Esophagus squamous epithelium (tissue), 5 donors: ENCODE data around the gene ECHS1. TPM values are rescaled to one million over a fixed set of nuclear protein-coding genes. Genes with fewer than 3 reads are reported as not detected.

Experiments
- DNase-seq: peaks from one replicate; lab custom pipeline; 2025; lab: John Stamatoyannopoulos, UW
- H3K27ac ChIP-seq, 4 donors: fragments of 200-600 bp; sonication (generic); one replicate each; pipeline ENCODE4 v1.5.1; 2016 to 2019; ENCODE audit warnings: mild to moderate bottlenecking in 1 of 4
- H3K27me3 ChIP-seq, 4 donors: fragments of 200-600 bp; sonication (generic); 1 replicate in 3 of 4; 2 replicates in 1 of 4; pipeline versions ENCODE4 v1.5.1 to v1.6.0; 2017 to 2021; ENCODE audit warnings: antibody characterized with exemption in 1 of 4
- H3K36me3 ChIP-seq, 3 donors: fragments of 200-600 bp; sonication (generic); one replicate each; pipeline ENCODE4 v1.5.1; 2016 to 2019
- H3K4me1 ChIP-seq, 3 donors: fragments of 200-600 bp; sonication (generic); one replicate each; pipeline ENCODE4 v1.5.1; 2017 to 2019
- H3K4me3 ChIP-seq, 4 donors: fragments of 200-600 bp; sonication (generic); 1 replicate in 3 of 4; 2 replicates in 1 of 4; pipeline ENCODE4 v1.5.1; 2016 to 2019; ENCODE audit warnings: mild to moderate bottlenecking in 2 of 4, moderate library complexity in 1 of 4
- H3K9me3 ChIP-seq, 3 donors: fragments of 200-600 bp; sonication (generic); one replicate each; pipeline ENCODE4 v1.5.1; 2016 to 2019
- POLR2A ChIP-seq, 4 donors: fragments of 450-650 bp; IDR thresholded peaks; one replicate each; pipeline ENCODE4 v1.6.1; 2017; ENCODE audit warnings: antibody characterized with exemption in 4 of 4, mild to moderate bottlenecking in 4 of 4, moderate library complexity in 3 of 4
- WGBS, 2 donors: methylation state at CpG; one replicate each; pipeline ENCODE4 v1.1.5; 2018; 5-methylcytosine and 5-hydroxymethylcytosine counted together
- intact Hi-C: fragments of 100-400 bp; cut with DNase I; formaldehyde crosslinking; loops from one replicate; pipeline ENCODE4 v1.15.0; 2022
- total RNA-seq, 4 donors: library from RNA; depleted of rRNA; stranded (reverse); fragments of >200 nt; gene quantifications; one replicate each; pipeline ENCODE4 v1.1.0, GENCODE V29; 2016
- TF ChIP-seq, protein P1 (sequence below), 6 experiments: fragments of 450-650 bp in 4 of 6; fragments of 200-600 bp in 2 of 6; sonication (generic) in 2 of 6; IDR thresholded peaks; one replicate each; pipeline ENCODE4 v1.5.1; 2016 to 2019; ENCODE audit warnings: antibody characterized with exemption in 6 of 6, mild to moderate bottlenecking in 4 of 6, moderate library complexity in 4 of 6
- donor health status: DM: yes; HTN: yes; CAD: no.

ECHS1 gene
- total RNA-seq, 4 donors from 2014 or later: 75.0 to 115 (median 99.2) TPM

DNA sequence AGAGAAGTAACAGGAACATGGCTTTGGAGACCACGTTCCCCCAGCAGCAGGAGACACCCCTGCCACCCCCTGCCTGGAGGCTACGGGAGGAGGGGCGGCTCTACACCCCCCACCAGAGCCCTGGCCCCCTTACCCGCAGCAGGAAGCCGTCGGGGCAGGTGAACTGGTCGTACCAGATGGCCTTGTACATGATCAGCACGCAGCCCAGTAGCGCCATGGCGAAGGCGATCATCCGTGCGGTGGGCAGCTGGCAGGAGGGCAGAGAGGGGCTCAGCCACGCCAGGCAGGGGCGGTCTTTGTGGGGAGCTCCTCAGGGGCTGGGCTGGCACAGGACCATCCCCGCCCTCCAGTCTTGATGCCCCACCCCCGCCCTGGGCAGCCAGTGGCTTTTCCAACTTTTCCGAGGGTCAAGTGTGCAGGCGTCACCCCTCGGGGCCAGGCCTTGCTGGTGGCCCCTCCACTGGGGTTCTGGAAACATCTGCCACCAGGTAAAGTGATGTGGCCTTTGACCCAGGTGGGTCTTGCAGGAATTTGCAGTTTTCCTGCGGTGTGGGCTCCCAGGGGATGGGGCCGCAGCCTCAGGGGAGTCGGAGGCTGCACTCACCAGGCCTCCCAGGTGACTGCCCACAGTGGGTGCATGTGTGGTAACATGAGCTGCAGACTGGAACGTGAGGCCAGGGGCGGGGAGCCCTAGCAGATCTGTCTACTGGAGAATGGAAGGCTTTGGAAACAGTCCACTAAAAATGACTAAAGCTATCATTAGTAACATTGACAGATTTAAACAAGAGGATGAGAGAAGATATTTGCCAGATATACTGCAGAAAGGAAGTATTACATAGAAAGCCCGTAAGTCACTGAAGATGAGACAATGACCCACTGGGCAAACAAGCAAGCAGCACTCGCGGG lies 46.2 kb downstream of the ECHS1 start:
- Histone ChIP-seq H3K4me1 (peaks cover 18 to 42% (median 19%) of the 10 kb centered on the region in 3 donors), H3K9me3 (no peaks in the 10 kb centered on the region), H3K27me3 (peaks cover 15 to 76% (median 33%) of the 10 kb centered on the region in 4 donors), H3K27ac (no peak overlapping the region), H3K4me3 (no peak overlapping the region), H3K36me3 (no peaks in the 10 kb centered on the region)
- TF ChIP-seq, protein P1, sequence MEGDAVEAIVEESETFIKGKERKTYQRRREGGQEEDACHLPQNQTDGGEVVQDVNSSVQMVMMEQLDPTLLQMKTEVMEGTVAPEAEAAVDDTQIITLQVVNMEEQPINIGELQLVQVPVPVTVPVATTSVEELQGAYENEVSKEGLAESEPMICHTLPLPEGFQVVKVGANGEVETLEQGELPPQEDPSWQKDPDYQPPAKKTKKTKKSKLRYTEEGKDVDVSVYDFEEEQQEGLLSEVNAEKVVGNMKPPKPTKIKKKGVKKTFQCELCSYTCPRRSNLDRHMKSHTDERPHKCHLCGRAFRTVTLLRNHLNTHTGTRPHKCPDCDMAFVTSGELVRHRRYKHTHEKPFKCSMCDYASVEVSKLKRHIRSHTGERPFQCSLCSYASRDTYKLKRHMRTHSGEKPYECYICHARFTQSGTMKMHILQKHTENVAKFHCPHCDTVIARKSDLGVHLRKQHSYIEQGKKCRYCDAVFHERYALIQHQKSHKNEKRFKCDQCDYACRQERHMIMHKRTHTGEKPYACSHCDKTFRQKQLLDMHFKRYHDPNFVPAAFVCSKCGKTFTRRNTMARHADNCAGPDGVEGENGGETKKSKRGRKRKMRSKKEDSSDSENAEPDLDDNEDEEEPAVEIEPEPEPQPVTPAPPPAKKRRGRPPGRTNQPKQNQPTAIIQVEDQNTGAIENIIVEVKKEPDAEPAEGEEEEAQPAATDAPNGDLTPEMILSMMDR (IDR thresholded peaks at IDR 0.05): no peak
- no peak for TF ChIP-seq POLR2A (IDR thresholded peaks at IDR 0.05)
- DNase-seq: no peak
- 11 to 12% methylated on average over 7 to 14 of the region's 28 CpGs for WGBS, 2 donors
- intact Hi-C loops: no loop called here

DNA sequence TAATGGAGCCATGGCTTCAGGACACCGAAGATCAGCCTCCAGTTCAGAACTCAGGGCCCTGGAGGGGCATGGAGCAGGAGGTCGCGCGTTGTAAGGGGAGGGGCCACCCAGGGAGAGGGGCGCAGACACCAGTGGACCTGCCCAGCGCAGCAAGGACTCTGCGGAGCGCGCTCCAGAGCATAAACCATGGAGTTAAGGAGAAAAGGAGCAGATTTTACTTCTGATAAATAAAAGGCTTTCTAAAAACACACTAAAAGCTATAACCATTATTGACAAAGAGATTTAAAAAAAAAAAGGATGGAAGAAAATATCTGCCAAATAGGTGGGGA lies 47.0 kb downstream of the ECHS1 start:
- Histone ChIP-seq H3K4me1 (peaks cover 18 to 42% (median 19%) of the 10 kb centered on the region in 3 donors), H3K36me3 (no peaks in the 10 kb centered on the region), H3K27me3 (peaks cover 15 to 71% (median 33%) of the 10 kb centered on the region in 4 donors), H3K9me3 (no peaks in the 10 kb centered on the region), H3K27ac (no peak overlapping the region), H3K4me3 (peak overlapping the region in 3 of 4 donors; percentile 41 to 63 (median 48))
- intact Hi-C loops: no loop called here
- TF ChIP-seq POLR2A (IDR thresholded peaks at IDR 0.05): no peak
- TF ChIP-seq, protein P1 (IDR thresholded peaks at IDR 0.05): no peak
- WGBS, 2 donors: 33 to 43% methylated on average over 8 to 9 of the region's 9 CpGs
- DNase-seq: no peak

DNA sequence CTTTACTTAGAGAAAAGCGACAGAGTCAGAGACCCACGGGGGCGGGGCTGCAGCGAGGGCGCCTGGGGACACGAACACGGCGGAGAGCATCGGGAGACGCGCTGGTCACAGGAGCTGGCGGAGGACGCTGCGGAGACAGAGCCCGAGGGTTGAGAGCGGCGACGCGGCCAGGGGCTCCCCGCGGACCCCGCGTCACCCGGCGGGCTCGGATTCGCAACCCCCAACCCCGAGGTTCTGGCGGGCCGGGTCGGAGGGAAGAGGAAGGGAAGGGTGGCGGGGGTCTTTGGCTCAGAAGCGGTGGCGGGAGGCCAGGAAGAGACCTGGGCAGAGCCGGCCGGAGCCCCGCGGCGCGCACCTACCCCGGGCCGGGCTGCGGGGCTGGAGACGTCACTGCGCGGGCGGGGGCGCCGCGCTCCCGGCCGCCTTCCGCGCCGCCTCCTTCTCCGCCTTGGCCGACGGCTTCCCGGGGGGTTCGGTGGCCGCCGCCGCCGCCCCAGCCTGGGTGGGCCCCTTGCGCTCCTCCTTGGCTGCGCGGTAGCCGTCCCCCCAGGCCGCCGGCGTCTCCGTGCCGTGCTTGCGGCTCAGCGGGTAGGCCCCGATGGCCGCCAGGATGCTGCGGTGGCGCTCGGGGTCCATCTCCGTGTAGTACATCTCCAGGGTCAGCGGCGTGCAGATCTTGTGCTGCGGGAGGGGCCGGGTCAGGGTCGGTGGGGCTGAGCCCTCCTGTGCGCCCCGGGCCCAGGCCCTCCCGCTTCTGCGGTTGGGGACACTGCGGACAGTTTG lies 47.5 kb downstream of the ECHS1 start:
- no peak for DNase-seq
- Histone ChIP-seq H3K9me3 (no peaks in the 10 kb centered on the region), H3K36me3 (no peaks in the 10 kb centered on the region), H3K27me3 (peaks cover 15 to 71% (median 33%) of the 10 kb centered on the region in 4 donors), H3K27ac (no peak overlapping the region), H3K4me3 (peak overlapping the region; percentile 16 to 63 (median 44)), H3K4me1 (peaks cover 18 to 42% (median 19%) of the 10 kb centered on the region in 3 donors)
- intact Hi-C loops: no loop called here
- TF ChIP-seq, protein P1 (IDR thresholded peaks at IDR 0.05): no peak
- no peak for TF ChIP-seq POLR2A (IDR thresholded peaks at IDR 0.05)
- WGBS, 2 donors: 0 to 4% methylated on average over 2 to 5 of the region's 91 CpGs

DNA sequence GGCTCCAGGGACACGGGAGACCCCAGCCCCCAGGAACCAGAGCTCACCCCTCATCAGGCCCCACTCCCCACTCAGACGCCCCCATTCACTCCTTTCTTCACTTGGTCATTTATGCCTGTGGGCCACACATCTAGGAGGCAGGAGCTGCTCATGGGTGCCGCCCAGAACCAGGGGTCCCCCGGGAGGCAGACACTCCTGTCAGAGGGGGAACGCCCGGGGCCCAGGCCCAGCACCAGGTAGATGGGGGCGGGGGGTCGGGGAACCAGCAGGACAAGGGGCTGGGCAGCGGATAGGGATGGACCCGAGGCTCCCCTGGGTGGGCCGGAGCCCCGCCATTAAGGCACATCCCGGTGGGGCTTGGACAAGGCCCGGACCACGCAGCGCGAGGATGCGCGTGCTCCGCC lies 48.3 kb downstream of the ECHS1 start:
- intact Hi-C loops: no loop called here

More for the DNA sequence above, 48.3 kb downstream of the ECHS1 start:
- no CpG with 5 or more reads among the region's 20 CpGs for WGBS, 2 donors
- no peak for DNase-seq
- Histone ChIP-seq H3K27ac (no peak overlapping the region), H3K4me1 (peaks cover 18 to 39% (median 18%) of the 10 kb centered on the region in 3 donors), H3K4me3 (peak overlapping the region in 3 of 4 donors; percentile 41 to 63 (median 48)), H3K27me3 (peaks cover 15 to 76% (median 33%) of the 10 kb centered on the region in 4 donors), H3K9me3 (no peaks in the 10 kb centered on the region), H3K36me3 (no peaks in the 10 kb centered on the region)
- TF ChIP-seq, protein P1 (IDR thresholded peaks at IDR 0.05): no peak
- no peak for TF ChIP-seq POLR2A (IDR thresholded peaks at IDR 0.05)
